Activated naive CD8-positive, alpha-beta T cell (primary cell): ENCODE results near the gene PSD2.

Experiments
- H3K27ac Mint-ChIP-seq: one replicate; pipeline ENCODE4 v1.8.0; 2021; ENCODE audit warnings: mixed read lengths
- H3K27me3 Mint-ChIP-seq: one replicate; pipeline ENCODE4 v1.8.0; 2021; ENCODE audit warnings: mixed read lengths
- H3K36me3 Mint-ChIP-seq: one replicate; pipeline ENCODE4 v1.8.0; 2021; ENCODE audit warnings: mixed read lengths
- H3K4me1 Mint-ChIP-seq: one replicate; pipeline ENCODE4 v1.8.0; 2021; ENCODE audit warnings: low read depth, mixed read lengths
- H3K4me3 Mint-ChIP-seq: one replicate; pipeline ENCODE4 v1.8.0; 2021; ENCODE audit warnings: mild to moderate bottlenecking, mixed read lengths
- H3K9me3 Mint-ChIP-seq: one replicate; pipeline ENCODE4 v1.8.0; 2021; ENCODE audit warnings: low read depth, mixed read lengths

The PSD2 gene

GRCh38 chr5:139886213-139886612, 90.6 kb downstream of the PSD2 start:
- no peaks in the 10 kb centered on the region for H3K4me1 Mint-ChIP-seq
- no peaks in the 10 kb centered on the region for H3K9me3 Mint-ChIP-seq
- no peak overlapping the region for H3K27ac Mint-ChIP-seq
- no peak overlapping the region for H3K4me3 Mint-ChIP-seq
- H3K36me3 Mint-ChIP-seq, result no peaks in the 10 kb centered on the region
- peaks cover 6% of the 10 kb centered on the region for H3K27me3 Mint-ChIP-seq

GRCh38 chr5:139888370-139888769, 92.8 kb downstream of the PSD2 start:
- Mint-ChIP-seq H3K36me3 (no peaks in the 10 kb centered on the region), H3K4me3 (no peak overlapping the region), H3K9me3 (no peaks in the 10 kb centered on the region), H3K4me1 (no peaks in the 10 kb centered on the region), H3K27ac (no peak overlapping the region), H3K27me3 (peaks cover 6% of the 10 kb centered on the region)

GRCh38 chr5:139889410-139889809, 93.8 kb downstream of the PSD2 start:
- Mint-ChIP-seq H3K27me3 (peaks cover 6% of the 10 kb centered on the region), H3K4me1 (no peaks in the 10 kb centered on the region), H3K4me3 (no peak overlapping the region), H3K27ac (no peak overlapping the region), H3K9me3 (no peaks in the 10 kb centered on the region), H3K36me3 (no peaks in the 10 kb centered on the region)

DNA sequence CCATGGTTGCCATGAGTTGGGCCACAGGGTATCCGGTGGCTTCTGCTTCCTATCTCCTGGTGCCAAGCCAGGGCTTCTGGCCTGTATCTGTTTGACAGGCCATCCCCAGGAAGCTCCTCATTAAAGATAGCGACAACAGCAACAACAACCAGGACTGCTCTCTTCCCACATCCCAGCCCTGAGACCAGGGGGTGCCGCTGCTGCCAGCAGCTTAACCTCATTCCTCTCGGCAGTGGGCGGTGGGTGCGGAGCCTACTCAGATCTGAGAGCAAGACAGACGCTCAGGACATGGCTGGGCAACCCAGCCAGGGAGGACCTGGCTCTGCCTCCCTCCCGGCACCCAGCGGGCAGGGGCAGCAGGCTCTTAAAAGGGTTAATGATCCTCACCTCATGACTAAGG, 98.3 kb downstream of the PSD2 start:
- Mint-ChIP-seq H3K27ac (no peak overlapping the region), H3K36me3 (no peaks in the 10 kb centered on the region), H3K9me3 (no peaks in the 10 kb centered on the region), H3K27me3 (peaks cover 2% of the 10 kb centered on the region), H3K4me1 (no peaks in the 10 kb centered on the region), H3K4me3 (no peak overlapping the region)
